ENCODE measurements around the gene KCNIP1.

- no peak for TF ChIP-seq CTCF (IDR thresholded peaks at IDR 0.05)
- no peak for TF ChIP-seq POLR2A (IDR thresholded peaks at IDR 0.05)
- no peak for TF ChIP-seq POLR2AphosphoS5 (IDR thresholded peaks at IDR 0.05)
- TF ChIP-seq EP300 (IDR thresholded peaks at IDR 0.05) = no peak
These were observed 24.3 kb upstream of the KCNIP1 start for GRCh38 chr5:170479484-170479883.

All from gastroesophageal sphincter (tissue), 3 donors.